ENCODE results near the gene WDPCP. TPM values are rescaled to one million over a fixed set of nuclear protein-coding genes. Genes with fewer than 3 reads are reported as not detected.

The WDPCP gene
- total RNA-seq, 1 donor from 2014 or later: 14.1 TPM

DNA sequence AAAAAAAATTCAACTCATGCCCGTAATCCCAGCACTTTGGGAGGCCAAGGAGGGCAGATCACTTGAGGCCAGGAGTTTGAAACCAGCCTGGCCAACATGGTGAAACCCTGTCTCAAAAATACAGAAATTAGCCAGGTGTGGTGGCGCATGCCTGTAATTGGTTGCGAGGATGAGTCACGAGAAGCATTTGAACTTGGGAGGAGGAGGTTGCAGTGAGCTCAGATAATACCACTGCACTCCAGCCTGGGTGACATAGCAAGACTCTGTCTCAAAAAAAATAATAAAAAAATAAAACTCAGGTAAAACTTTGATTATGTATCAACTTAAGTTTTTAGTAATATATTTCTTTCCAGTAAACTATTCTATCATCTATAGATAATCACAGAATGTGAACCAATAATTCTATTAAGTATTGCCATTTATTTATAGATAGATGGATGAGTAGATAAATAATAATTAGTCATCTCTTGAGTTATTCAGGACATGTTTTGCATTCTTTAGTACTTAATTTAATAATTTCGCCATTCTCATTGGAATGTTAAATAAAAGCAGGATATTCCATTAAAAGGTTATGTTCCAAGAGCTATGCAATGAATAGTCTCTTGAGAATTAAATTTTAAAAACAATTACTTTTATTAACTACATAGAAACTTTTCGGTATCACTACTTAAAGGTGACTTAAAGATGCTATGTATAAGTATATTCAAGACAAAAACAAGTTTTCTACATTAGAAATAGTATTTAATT lies 48.7 kb downstream of the WDPCP start:
- H3K4me3 Mint-ChIP-seq (ENCODE audit: low read depth): no peak overlapping the region
- TF ChIP-seq, protein P1, sequence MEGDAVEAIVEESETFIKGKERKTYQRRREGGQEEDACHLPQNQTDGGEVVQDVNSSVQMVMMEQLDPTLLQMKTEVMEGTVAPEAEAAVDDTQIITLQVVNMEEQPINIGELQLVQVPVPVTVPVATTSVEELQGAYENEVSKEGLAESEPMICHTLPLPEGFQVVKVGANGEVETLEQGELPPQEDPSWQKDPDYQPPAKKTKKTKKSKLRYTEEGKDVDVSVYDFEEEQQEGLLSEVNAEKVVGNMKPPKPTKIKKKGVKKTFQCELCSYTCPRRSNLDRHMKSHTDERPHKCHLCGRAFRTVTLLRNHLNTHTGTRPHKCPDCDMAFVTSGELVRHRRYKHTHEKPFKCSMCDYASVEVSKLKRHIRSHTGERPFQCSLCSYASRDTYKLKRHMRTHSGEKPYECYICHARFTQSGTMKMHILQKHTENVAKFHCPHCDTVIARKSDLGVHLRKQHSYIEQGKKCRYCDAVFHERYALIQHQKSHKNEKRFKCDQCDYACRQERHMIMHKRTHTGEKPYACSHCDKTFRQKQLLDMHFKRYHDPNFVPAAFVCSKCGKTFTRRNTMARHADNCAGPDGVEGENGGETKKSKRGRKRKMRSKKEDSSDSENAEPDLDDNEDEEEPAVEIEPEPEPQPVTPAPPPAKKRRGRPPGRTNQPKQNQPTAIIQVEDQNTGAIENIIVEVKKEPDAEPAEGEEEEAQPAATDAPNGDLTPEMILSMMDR (IDR thresholded peaks at IDR 0.05; ENCODE audit: unreplicated experiment): no peak
- H3K27me3 Mint-ChIP-seq: no peaks in the 10 kb centered on the region
- no peak overlapping the region for H3K27ac Mint-ChIP-seq
- peaks cover 3% of the 10 kb centered on the region for H3K36me3 Mint-ChIP-seq (ENCODE audit: insufficient read depth)
- H3K9me3 Mint-ChIP-seq (ENCODE audit: low read depth): peaks cover 12% of the 10 kb centered on the region
- no peak for DNase-seq (ENCODE audit: low spot score, unreplicated experiment)
- peaks cover 2% of the 10 kb centered on the region for H3K4me1 Mint-ChIP-seq (ENCODE audit: low read depth)

DNA sequence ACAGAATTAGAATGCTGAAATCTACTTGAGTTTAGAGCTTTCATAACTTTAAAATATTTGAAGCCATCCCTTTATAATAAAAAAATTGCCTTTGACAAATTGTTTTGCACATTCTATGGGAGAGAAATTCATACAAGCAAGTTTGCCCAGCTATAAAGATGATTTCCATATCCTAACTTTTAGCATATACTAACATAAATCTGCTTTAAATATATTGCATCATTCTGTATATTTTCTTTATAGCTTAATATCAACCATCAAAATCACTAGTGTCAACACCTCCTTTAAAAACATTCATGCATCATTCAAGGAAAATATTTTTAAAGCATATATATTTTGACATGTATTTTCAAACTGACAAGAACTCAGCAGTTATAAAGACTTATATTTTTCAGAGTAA lies 49.9 kb downstream of the WDPCP start:
- no peak for DNase-seq (ENCODE audit: low spot score, unreplicated experiment)
- H3K27ac Mint-ChIP-seq: no peak overlapping the region
- TF ChIP-seq, protein P1 (IDR thresholded peaks at IDR 0.05; ENCODE audit: unreplicated experiment): no peak
- peaks cover 3% of the 10 kb centered on the region for H3K36me3 Mint-ChIP-seq (ENCODE audit: insufficient read depth)
- H3K4me1 Mint-ChIP-seq (ENCODE audit: low read depth): peaks cover 5% of the 10 kb centered on the region
- peaks cover 12% of the 10 kb centered on the region for H3K9me3 Mint-ChIP-seq (ENCODE audit: low read depth)
- H3K27me3 Mint-ChIP-seq: no peaks in the 10 kb centered on the region
- no peak overlapping the region for H3K4me3 Mint-ChIP-seq (ENCODE audit: low read depth)

DNA sequence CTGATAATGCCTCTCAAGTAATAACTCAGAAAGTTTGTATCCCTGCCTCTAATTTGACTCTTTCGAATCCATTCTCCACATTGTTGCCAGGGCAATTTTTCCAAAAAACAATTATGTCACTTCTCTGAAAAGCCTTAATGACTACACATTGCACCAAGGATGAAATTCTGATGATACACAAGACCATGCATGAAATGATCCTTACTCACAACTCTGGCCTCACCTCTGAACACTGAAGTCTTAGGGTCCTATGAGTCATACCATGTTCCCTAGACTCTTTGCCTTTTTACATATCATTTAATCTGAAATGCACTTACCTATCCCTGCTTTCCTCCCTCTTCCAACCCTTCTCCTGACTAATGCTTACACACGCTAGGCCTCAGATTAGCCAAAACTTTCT lies 51.0 kb downstream of the WDPCP start:
- TF ChIP-seq, protein P1 (IDR thresholded peaks at IDR 0.05; ENCODE audit: unreplicated experiment): no peak
- no peaks in the 10 kb centered on the region for H3K27me3 Mint-ChIP-seq
- peaks cover 5% of the 10 kb centered on the region for H3K4me1 Mint-ChIP-seq (ENCODE audit: low read depth)
- DNase-seq (ENCODE audit: low spot score, unreplicated experiment): no peak
- H3K36me3 Mint-ChIP-seq (ENCODE audit: insufficient read depth): peaks cover 5% of the 10 kb centered on the region
- no peak overlapping the region for H3K4me3 Mint-ChIP-seq (ENCODE audit: low read depth)
- H3K9me3 Mint-ChIP-seq (ENCODE audit: low read depth): peaks cover 19% of the 10 kb centered on the region
- H3K27ac Mint-ChIP-seq: no peak overlapping the region

DNA sequence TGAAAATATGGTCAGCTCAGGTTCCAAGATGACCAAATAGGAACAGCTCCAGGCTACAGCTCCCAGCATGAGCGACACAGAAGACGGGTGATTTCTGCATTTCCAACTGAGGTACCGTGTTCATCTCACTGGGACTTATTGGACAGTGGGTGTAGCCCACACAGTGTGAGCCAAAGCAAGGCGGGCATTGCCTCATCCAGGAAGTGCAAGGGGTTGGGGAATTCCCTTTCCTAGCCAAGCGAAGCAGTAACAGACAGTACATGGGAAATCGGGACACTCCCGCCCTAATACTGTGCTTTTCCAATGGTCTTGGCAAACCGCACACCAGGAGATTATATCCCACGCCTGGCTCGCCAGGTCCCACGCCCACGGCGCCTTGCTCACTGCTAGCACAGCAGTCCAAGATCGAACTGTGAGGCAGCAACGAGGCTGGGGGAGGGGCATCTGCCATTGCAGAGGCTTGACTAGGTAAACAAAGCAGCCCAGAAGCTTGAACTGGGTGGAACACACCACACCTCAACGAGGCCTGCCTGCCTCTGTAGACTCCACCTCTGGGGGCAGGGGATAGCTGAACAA lies 57.5 kb downstream of the WDPCP start:
- Mint-ChIP-seq H3K27ac (no peak overlapping the region), H3K9me3 (ENCODE audit: low read depth) (peaks cover 32% of the 10 kb centered on the region), H3K4me3 (ENCODE audit: low read depth) (no peak overlapping the region), H3K4me1 (ENCODE audit: low read depth) (peaks cover 3% of the 10 kb centered on the region), H3K27me3 (no peaks in the 10 kb centered on the region), H3K36me3 (ENCODE audit: insufficient read depth) (peaks cover 17% of the 10 kb centered on the region)
- DNase-seq (ENCODE audit: low spot score, unreplicated experiment): no peak
- TF ChIP-seq, protein P1 (IDR thresholded peaks at IDR 0.05; ENCODE audit: unreplicated experiment): no peak

DNA sequence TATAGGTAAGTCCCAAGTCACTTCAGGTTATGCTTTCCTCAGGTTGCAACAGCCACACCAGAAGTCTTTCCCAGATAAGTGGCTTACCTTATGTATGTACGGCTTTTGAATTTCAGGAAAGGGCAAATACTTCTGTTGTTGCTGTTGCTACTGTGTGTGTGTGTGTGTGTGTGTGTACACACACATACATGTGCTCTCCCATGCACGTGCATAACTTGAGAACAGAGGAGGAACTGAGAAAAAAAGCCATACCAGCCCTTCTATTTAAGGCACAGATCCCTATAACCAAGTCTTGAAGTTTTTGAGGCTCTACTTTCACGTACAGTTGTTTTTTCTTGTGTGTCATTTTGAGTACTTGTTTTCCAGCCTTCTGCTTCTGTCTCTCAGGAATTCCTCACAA lies 62.4 kb downstream of the WDPCP start:
- Mint-ChIP-seq H3K27me3 (no peaks in the 10 kb centered on the region), H3K36me3 (ENCODE audit: insufficient read depth) (peaks cover 18% of the 10 kb centered on the region), H3K4me1 (ENCODE audit: low read depth) (no peaks in the 10 kb centered on the region), H3K4me3 (ENCODE audit: low read depth) (no peak overlapping the region), H3K9me3 (ENCODE audit: low read depth) (peaks cover 41% of the 10 kb centered on the region), H3K27ac (no peak overlapping the region)
- no peak for DNase-seq (ENCODE audit: low spot score, unreplicated experiment)
- TF ChIP-seq, protein P1 (IDR thresholded peaks at IDR 0.05; ENCODE audit: unreplicated experiment): no peak
